Measurements from ENCODE around the gene CPTP. TPM values are rescaled to one million over a fixed set of nuclear protein-coding genes. Genes with fewer than 3 reads are reported as not detected.

CPTP gene
- total and polyA plus RNA-seq, 10 of the 15 experiments (the other 5 are each of a cell fraction or from before 2014, with no cell fraction given) = 0.06 to 24.3 (median 10.0) TPM

DNA sequence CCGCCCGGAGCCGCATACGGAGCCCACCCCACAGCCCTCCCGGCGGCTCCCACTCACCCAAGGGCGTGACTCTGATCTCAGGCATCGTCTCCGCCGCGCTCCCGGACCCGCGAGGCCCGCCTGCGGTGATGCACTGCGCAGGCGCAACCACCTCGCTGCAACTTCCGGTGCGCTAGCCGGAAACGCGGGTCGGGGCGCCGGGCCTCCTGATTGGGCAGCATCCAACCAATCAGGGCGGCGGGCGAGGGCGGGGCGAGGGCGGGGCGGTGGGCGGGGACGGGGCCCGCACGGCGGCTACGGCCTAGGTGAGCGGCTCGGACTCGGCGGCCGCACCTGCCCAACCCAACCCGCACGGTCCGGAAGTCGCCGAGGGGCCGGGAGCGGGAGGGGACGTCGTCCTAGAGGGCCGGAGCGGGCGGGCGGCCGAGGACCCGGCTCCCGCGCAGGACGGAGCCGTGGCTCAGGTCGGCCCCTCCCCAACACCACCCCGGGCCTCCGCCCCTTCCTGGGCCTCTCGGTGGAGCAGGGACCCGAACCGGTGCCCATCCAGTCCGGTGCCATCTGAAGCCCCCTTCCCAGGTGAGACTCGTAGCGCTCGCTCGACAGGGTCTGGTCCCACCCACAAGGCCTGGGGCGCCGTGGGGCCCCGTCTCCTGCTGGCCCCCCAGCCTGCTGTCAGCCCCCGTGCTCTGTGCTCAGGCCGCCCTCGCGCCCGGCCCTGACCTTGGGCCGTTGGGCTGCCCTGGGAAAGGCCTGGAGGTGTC, at the start of gene CPTP, which contains the start of gene INTS11 (continued):
- peak; percentile 56 for TF ChIP-seq GATAD2B (conservative IDR thresholded peaks at IDR 0.05; ENCODE audit: low read depth)
- TF ChIP-seq TCF7 (IDR thresholded peaks at IDR 0.05; ENCODE audit: borderline replicate concordance) = no peak
- no peak for TF ChIP-seq YBX1 (IDR thresholded peaks at IDR 0.05)
- no peak for TF ChIP-seq STAT1 (conservative IDR thresholded peaks at IDR 0.05)
- TF ChIP-seq, protein P1, sequence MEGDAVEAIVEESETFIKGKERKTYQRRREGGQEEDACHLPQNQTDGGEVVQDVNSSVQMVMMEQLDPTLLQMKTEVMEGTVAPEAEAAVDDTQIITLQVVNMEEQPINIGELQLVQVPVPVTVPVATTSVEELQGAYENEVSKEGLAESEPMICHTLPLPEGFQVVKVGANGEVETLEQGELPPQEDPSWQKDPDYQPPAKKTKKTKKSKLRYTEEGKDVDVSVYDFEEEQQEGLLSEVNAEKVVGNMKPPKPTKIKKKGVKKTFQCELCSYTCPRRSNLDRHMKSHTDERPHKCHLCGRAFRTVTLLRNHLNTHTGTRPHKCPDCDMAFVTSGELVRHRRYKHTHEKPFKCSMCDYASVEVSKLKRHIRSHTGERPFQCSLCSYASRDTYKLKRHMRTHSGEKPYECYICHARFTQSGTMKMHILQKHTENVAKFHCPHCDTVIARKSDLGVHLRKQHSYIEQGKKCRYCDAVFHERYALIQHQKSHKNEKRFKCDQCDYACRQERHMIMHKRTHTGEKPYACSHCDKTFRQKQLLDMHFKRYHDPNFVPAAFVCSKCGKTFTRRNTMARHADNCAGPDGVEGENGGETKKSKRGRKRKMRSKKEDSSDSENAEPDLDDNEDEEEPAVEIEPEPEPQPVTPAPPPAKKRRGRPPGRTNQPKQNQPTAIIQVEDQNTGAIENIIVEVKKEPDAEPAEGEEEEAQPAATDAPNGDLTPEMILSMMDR (IDR thresholded peaks at IDR 0.05 in 2 of 3, conservative IDR thresholded peaks at IDR 0.05 in 1 of 3; ENCODE audit: control insufficient read depth in 2 of 3, extremely low read depth in 1 of 3, insufficient read depth in 1 of 3, low read depth in 3 of 3, low read length in 3 of 3) = no peak
- TF ChIP-seq, protein P2, sequence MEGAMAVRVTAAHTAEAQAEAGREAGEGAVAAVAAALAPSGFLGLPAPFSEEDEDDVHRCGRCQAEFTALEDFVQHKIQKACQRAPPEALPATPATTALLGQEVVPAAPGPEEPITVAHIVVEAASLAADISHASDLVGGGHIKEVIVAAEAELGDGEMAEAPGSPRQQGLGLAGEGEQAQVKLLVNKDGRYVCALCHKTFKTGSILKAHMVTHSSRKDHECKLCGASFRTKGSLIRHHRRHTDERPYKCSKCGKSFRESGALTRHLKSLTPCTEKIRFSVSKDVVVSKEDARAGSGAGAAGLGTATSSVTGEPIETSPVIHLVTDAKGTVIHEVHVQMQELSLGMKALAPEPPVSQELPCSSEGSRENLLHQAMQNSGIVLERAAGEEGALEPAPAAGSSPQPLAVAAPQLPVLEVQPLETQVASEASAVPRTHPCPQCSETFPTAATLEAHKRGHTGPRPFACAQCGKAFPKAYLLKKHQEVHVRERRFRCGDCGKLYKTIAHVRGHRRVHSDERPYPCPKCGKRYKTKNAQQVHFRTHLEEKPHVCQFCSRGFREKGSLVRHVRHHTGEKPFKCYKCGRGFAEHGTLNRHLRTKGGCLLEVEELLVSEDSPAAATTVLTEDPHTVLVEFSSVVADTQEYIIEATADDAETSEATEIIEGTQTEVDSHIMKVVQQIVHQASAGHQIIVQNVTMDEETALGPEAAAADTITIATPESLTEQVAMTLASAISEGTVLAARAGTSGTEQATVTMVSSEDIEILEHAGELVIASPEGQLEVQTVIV (IDR thresholded peaks at IDR 0.05; ENCODE audit: borderline replicate concordance, partially characterized antibody) = no peak
- TF ChIP-seq KLF5 (IDR thresholded peaks at IDR 0.05; ENCODE audit: partially characterized antibody) = no peak
- TF ChIP-seq TAF1 (IDR thresholded peaks at IDR 0.05; ENCODE audit: borderline replicate concordance, low read depth, low read length) = peak; percentile 73
- TF ChIP-seq RCOR1 (conservative IDR thresholded peaks at IDR 0.05; ENCODE audit: low read depth, low read length) = no peak
- TF ChIP-seq, protein P3, sequence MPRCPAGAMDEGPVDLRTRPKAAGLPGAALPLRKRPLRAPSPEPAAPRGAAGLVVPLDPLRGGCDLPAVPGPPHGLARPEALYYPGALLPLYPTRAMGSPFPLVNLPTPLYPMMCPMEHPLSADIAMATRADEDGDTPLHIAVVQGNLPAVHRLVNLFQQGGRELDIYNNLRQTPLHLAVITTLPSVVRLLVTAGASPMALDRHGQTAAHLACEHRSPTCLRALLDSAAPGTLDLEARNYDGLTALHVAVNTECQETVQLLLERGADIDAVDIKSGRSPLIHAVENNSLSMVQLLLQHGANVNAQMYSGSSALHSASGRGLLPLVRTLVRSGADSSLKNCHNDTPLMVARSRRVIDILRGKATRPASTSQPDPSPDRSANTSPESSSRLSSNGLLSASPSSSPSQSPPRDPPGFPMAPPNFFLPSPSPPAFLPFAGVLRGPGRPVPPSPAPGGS (IDR thresholded peaks at IDR 0.05; ENCODE audit: borderline replicate concordance, insufficient read depth, low read depth, low read length, poor library complexity, severe bottlenecking) = no peak
- no peak for TF ChIP-seq NR2C1 (IDR thresholded peaks at IDR 0.05)
- no peak for TF ChIP-seq RFX5 (IDR thresholded peaks at IDR 0.05; ENCODE audit: low read depth, low read length)
- TF ChIP-seq RELA (IDR thresholded peaks at IDR 0.05; ENCODE audit: borderline replicate concordance, partially characterized antibody) = no peak
- no peak for TF ChIP-seq SPI1 (IDR thresholded peaks at IDR 0.05; ENCODE audit: borderline replicate concordance, insufficient read depth, low read depth, low read length)
- TF ChIP-seq NBN (IDR thresholded peaks at IDR 0.05) = no peak
- 0 out of 2 replicates have a peak, but pooled peaks have one; percentile 10 for TF ChIP-seq NR2F1 (conservative IDR thresholded peaks at IDR 0.05)
- no peak for TF ChIP-seq PAX8 (IDR thresholded peaks at IDR 0.05)
- TF ChIP-seq, protein P4, sequence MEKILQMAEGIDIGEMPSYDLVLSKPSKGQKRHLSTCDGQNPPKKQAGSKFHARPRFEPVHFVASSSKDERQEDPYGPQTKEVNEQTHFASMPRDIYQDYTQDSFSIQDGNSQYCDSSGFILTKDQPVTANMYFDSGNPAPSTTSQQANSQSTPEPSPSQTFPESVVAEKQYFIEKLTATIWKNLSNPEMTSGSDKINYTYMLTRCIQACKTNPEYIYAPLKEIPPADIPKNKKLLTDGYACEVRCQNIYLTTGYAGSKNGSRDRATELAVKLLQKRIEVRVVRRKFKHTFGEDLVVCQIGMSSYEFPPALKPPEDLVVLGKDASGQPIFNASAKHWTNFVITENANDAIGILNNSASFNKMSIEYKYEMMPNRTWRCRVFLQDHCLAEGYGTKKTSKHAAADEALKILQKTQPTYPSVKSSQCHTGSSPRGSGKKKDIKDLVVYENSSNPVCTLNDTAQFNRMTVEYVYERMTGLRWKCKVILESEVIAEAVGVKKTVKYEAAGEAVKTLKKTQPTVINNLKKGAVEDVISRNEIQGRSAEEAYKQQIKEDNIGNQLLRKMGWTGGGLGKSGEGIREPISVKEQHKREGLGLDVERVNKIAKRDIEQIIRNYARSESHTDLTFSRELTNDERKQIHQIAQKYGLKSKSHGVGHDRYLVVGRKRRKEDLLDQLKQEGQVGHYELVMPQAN (conservative IDR thresholded peaks at IDR 0.05) = peak; percentile 72
- no peak for TF ChIP-seq IRF4 (IDR thresholded peaks at IDR 0.05; ENCODE audit: low read depth, low read length)
- peak; percentile 28; the same call in 1 of the 2 replicates for TF ChIP-seq LARP7 (IDR thresholded peaks at IDR 0.05)
- no peak for TF ChIP-seq CBX5 (IDR thresholded peaks at IDR 0.05; ENCODE audit: low read depth)
- no peak for TF ChIP-seq RAD51 (IDR thresholded peaks at IDR 0.05)
- TF ChIP-seq TCF3 (IDR thresholded peaks at IDR 0.05; ENCODE audit: borderline replicate concordance, insufficient read depth, low read depth, low read length) = 0 out of 2 replicates have a peak, but pooled peaks have one; percentile 32
- 0 out of 2 replicates have a peak, but pooled peaks have one; percentile 6 for TF ChIP-seq BACH1 (IDR thresholded peaks at IDR 0.05; ENCODE audit: borderline replicate concordance)

Data from GM12878 (cell line).